ENCODE results near the gene TNFAIP8L1. TPM values are rescaled to one million over a fixed set of nuclear protein-coding genes. Genes with fewer than 3 reads are reported as not detected.

Gene TNFAIP8L1
- polyA plus RNA-seq, 1 donor (not counting 4 experiments of a cell fraction or from before 2014, with no cell fraction given): 4.7 TPM

GRCh38 chr19:4649392-4650047 lies 10.2 kb downstream of the TNFAIP8L1 start:
- H2AFZ ChIP-seq (ENCODE audit: control insufficient read depth, low read length): no peak overlapping the region
- no peaks in the 10 kb centered on the region for H3K9me3 ChIP-seq (ENCODE audit: control insufficient read depth, low read depth, low read length)
- TF ChIP-seq EZH2 (IDR thresholded peaks at IDR 0.05; ENCODE audit: low read length): no peak
- TF ChIP-seq, protein P1, sequence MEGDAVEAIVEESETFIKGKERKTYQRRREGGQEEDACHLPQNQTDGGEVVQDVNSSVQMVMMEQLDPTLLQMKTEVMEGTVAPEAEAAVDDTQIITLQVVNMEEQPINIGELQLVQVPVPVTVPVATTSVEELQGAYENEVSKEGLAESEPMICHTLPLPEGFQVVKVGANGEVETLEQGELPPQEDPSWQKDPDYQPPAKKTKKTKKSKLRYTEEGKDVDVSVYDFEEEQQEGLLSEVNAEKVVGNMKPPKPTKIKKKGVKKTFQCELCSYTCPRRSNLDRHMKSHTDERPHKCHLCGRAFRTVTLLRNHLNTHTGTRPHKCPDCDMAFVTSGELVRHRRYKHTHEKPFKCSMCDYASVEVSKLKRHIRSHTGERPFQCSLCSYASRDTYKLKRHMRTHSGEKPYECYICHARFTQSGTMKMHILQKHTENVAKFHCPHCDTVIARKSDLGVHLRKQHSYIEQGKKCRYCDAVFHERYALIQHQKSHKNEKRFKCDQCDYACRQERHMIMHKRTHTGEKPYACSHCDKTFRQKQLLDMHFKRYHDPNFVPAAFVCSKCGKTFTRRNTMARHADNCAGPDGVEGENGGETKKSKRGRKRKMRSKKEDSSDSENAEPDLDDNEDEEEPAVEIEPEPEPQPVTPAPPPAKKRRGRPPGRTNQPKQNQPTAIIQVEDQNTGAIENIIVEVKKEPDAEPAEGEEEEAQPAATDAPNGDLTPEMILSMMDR (optimal IDR thresholded peaks at IDR 0.05 in 1 of 3, IDR thresholded peaks at IDR 0.05 in 1 of 3, conservative IDR thresholded peaks at IDR 0.05 in 1 of 3; ENCODE audit: extremely low read depth in 1 of 3, insufficient read depth in 2 of 3, low read length in 3 of 3): no peak
- FAIRE-seq (no peak), DNase-seq (ENCODE audit: low read depth, low spot score) (no peak)
- H3K27ac ChIP-seq (ENCODE audit: control insufficient read depth, insufficient read depth, low read length): no peak overlapping the region
- H3K4me2 ChIP-seq (ENCODE audit: control insufficient read depth, extremely low read depth, insufficient read depth, low read depth, low read length): no peak overlapping the region
- no peaks in the 10 kb centered on the region for H3K4me1 ChIP-seq (ENCODE audit: control insufficient read depth, extremely low read depth, insufficient read depth, low read length)
- H3K36me3 ChIP-seq (ENCODE audit: control insufficient read depth in 2 of 2, extremely low read depth in 1 of 2, insufficient read depth in 2 of 2, low read length in 2 of 2): peaks cover 5 to 19% of the 10 kb centered on the region in 2 experiments
- H4K20me1 ChIP-seq (ENCODE audit: control insufficient read depth, extremely low read depth, insufficient read depth, low read length): peaks cover 3% of the 10 kb centered on the region
- dilution Hi-C loops (cut with MboI; ENCODE audit: extremely low pct_ligation_motif_present, low sequenced_read_pairs): no loop called here
- H3K9ac ChIP-seq (ENCODE audit: control insufficient read depth, extremely low read depth, insufficient read depth, low read length): no peak overlapping the region
- peaks cover 8% of the 10 kb centered on the region for H3K79me2 ChIP-seq (ENCODE audit: control insufficient read depth, insufficient read depth, low read length)
- no peaks in the 10 kb centered on the region for H3K27me3 ChIP-seq (ENCODE audit: control insufficient read depth, extremely low read depth, insufficient read depth, low read length)
- no peak overlapping the region for H3K4me3 ChIP-seq (ENCODE audit: control insufficient read depth in 2 of 3, extremely low read depth in 1 of 3, insufficient read depth in 2 of 3, low read depth in 1 of 3, low read length in 3 of 3)
- no peaks in the 10 kb centered on the region for H3K9me1 ChIP-seq (ENCODE audit: control insufficient read depth, extremely low read depth, insufficient read depth, low read length)

- Histone ChIP-seq H3K27me3 (ENCODE audit: control insufficient read depth, extremely low read depth, insufficient read depth, low read length) (no peaks in the 10 kb centered on the region), H4K20me1 (ENCODE audit: control insufficient read depth, extremely low read depth, insufficient read depth, low read length) (peaks cover 3% of the 10 kb centered on the region), H3K27ac (ENCODE audit: control insufficient read depth, insufficient read depth, low read length) (no peak overlapping the region), H3K9me1 (ENCODE audit: control insufficient read depth, extremely low read depth, insufficient read depth, low read length) (no peaks in the 10 kb centered on the region), H3K36me3 (ENCODE audit: control insufficient read depth in 2 of 2, extremely low read depth in 1 of 2, insufficient read depth in 2 of 2, low read length in 2 of 2) (peaks cover 5 to 26% of the 10 kb centered on the region in 2 experiments), H3K4me1 (ENCODE audit: control insufficient read depth, extremely low read depth, insufficient read depth, low read length) (no peaks in the 10 kb centered on the region), H3K79me2 (ENCODE audit: control insufficient read depth, insufficient read depth, low read length) (peaks cover 8% of the 10 kb centered on the region), H3K4me2 (ENCODE audit: control insufficient read depth, extremely low read depth, insufficient read depth, low read depth, low read length) (no peak overlapping the region), H3K9ac (ENCODE audit: control insufficient read depth, extremely low read depth, insufficient read depth, low read length) (no peak overlapping the region), H2AFZ (ENCODE audit: control insufficient read depth, low read length) (no peak overlapping the region), H3K4me3 (ENCODE audit: control insufficient read depth in 2 of 3, extremely low read depth in 1 of 3, insufficient read depth in 2 of 3, low read depth in 1 of 3, low read length in 3 of 3) (no peak overlapping the region), H3K9me3 (ENCODE audit: control insufficient read depth, low read depth, low read length) (no peaks in the 10 kb centered on the region)
- no peak for FAIRE-seq
- DNase-seq (ENCODE audit: low read depth, low spot score): no peak
- dilution Hi-C loops (cut with MboI; ENCODE audit: extremely low pct_ligation_motif_present, low sequenced_read_pairs): no loop called here
- TF ChIP-seq EZH2 (IDR thresholded peaks at IDR 0.05; ENCODE audit: low read length): no peak
- TF ChIP-seq, protein P1 (optimal IDR thresholded peaks at IDR 0.05 in 1 of 3, IDR thresholded peaks at IDR 0.05 in 1 of 3, conservative IDR thresholded peaks at IDR 0.05 in 1 of 3; ENCODE audit: extremely low read depth in 1 of 3, insufficient read depth in 2 of 3, low read length in 3 of 3): no peak
Observed at GRCh38 chr19:4650159-4650558, 10.8 kb downstream of the TNFAIP8L1 start.

Data from keratinocyte (primary cell).